Measurements from ENCODE around the gene SRCIN1.
"Not testable (repeated sequence)": the region's sequence is repeated elsewhere in the genome, so short reads cannot be mapped to it uniquely, and the experiment has no call there.

SRCIN1 gene

DNA sequence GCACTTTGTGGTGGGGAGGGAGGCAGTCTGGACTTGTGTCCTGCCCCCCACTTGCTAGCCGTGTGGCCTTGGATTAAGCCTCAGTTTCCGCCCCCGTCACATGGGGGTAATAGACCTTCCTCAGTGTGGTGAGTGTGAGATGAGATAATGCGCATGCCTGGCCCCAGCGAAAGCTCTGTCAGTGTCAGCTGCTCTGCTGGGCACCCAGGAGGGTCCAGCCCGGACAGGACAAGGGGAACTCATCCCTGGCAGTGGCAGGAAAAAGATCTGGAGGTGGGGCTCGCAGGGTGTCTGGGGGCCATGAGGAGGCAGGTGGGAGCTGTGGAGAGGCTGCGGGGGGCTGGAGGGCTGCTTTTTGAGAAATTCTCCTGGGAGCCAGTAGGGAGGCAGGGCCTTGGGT is 63.5 kb downstream of the SRCIN1 start:
- no peak for DNase-seq

DNA sequence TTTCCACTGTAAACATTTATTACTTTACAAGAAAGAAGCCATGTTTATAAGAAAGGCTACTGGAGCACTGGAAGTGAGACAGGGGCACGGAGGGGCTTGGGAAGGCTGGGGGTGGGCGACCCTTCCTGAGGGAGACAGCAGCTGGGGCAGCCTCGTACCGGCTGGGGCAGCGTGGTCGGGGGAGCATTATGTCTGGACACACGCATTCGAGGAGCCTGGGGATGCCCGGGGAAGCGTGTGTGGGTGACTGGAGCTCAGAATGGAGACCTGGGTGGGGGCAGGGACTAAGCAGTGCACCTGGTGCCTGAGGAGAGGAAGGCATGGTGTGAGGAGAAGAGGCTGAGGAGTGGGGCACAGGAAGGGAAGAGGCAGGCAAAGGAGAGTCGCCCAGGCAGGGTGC is 64.5 kb downstream of the SRCIN1 start:
- DNase-seq = no peak

DNA sequence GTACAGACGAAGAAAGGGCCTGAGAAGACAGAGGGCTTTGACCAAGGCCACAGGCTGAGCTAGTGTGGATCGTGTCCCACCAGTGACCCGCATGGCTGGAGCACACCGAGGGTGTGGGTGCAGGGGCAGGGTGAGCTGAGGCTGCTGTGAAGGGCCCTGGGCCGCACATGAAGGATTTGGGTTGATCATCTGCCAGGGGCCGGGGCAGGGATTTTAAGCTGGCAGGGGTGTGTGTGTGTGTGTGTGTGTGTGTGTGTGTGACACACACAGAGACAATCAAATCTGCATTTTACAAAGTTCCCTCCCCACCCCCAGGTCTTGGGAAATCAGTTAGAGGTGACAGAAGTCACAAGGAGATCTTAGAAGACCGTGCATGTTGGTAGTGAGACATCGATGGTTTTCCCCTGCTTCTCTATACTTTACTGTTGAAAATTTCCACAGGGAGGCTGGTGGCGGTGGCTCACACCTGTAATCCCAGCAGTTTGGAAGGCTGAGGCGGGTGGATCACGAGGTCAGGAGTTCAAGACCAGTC is 65.2 kb downstream of the SRCIN1 start:
- no peak for DNase-seq

DNA sequence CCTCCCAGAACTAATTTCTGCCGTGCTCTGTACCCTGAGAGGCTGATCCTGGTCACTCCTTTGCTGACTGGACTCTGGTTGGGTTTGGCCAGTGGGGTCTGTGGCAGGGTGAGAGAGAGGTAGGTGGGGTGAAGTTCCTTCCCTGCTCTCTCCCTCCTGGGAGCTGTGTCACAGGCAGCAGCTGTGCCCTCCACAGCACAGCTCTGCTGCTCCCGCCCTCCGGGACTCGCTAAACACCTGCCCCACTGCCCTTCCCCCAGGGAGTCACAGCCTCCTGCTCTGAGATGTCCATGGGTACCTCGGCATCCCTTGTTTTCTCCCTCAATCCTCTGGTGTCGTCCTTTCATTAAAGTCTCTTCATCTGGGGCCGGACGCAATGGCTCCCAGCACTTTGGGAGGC is 66.4 kb downstream of the SRCIN1 start:
- peak in 1 of 2 experiments; percentile 16 for DNase-seq

DNA sequence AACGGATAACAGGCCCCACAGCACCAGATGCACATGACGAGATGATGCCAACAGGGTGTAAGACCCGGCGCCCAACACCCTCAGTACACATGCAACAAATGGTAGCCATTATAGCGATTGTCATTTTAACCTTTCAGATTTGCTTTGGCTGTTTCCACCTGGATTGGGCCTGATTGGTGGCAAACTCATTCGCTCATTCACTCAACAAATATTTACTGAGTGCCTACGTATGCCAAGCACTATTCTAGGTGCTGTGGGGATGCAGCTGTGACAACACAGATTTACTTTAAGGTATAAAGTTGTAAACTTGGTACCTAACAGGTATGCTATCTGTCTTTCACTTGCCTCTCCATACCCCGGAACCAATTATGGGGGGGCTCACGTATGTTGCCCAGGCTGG is 66.8 kb downstream of the SRCIN1 start:
- no peak for DNase-seq

DNA sequence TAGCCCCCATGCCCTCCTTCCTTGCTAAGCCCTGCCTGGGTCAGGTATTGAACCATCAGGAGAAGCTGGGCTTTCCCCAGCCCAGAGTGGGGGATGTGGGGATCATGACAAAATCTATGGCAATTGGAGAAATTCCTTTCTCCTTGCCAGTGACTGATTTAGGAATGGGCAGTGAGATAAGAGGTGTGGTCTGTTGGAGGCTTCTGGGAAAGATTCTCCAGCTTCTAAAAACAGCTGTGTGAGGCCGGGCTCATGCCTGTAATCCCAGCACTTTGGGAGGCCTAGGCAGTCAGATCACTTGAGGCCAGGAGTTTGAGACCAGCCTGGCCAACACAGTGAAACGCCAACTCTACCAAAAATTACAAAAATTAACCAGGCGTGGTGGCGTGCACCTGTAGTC is 69.1 kb downstream of the SRCIN1 start:
- no peak for DNase-seq

DNA sequence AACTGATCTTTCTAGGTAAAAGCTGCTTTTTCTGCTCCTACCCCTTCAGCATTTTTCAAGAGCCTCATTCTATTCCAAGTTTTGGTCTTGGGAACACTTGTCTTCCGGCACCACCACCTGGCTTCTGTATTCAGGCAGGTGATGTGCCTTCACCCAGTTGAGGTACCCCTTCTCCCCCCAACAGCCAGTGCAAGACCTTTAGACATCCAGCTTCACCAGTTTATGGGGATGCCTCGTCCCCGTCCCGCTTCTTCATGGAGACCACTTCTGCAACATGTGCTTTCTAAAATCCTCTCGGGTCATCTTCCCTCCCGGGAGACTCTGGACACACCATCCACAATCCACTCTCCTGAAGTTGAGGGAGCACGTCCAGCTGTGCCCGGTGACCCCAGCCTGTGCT is 69.9 kb downstream of the SRCIN1 start:
- no peak for DNase-seq

DNA sequence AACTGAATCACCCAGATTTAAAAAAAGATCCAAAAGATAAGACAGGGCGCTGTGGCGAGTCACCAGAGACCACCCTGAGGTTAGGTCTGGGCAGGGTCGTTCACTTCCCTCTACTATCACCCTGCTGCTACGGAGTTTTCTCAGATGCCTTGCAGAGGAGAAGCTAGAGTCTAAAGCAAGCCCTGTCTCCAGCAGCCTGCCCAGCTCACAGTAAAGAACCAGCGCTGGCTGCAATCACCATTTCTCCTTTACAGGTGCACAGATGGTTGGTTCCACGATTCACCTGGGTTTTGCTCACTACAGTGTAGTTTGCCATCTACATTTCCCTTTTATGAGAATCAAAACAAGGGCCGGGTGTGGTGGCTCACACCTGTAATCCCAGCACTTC is 71.3 kb downstream of the SRCIN1 start:
- no peak for DNase-seq

DNA sequence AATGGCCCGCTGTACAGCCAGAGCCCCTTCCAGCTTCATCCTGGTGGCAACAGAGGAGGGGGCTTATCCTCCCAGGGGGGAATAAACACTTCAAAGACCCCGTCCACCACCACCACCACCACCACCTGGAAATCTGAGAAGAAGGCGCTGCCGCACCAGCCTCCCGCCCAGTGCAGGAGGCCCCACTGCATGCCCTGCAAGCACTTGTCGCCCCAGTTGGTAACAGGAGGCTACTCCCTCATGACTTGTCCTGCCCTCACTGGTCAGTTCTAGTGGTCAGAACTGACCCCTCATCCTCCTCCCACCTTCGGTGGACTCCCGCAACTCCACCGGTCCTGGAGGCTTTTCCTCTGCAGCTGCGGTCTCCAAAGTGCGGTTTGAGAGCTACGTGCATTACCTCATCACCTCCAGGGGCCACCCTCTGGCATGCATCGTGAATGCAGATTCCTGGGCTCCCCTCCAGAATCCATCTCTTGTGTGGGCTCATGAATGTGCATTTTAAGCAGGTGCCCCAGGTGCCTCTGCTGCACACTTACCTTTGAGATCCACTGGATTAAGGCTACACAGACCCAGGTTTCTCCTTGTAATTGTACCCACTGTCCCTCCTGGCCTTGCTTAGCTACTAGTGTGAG is 71.8 kb downstream of the SRCIN1 start:
- DNase-seq = no peak

DNA sequence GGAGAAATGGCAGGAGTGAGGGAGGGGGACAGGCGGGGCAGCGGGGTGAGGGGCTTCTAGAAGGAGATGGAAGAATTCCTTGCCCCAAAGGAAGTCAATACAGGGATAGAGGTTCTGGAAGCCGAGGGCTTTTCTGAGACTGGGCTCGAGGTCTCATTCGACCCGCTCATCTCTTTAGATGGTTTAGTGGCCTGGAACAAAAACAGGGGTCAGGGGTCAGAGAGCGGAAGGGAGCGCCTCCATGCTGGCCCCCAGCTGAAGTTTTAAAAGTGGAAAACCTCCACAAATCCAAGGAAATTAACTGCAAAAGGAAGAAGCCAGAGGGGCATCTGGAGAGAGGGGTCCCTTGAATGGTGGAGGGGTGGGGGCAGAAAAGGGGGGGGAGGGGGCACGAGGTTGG is 72.5 kb downstream of the SRCIN1 start:
- no peak for DNase-seq

DNA sequence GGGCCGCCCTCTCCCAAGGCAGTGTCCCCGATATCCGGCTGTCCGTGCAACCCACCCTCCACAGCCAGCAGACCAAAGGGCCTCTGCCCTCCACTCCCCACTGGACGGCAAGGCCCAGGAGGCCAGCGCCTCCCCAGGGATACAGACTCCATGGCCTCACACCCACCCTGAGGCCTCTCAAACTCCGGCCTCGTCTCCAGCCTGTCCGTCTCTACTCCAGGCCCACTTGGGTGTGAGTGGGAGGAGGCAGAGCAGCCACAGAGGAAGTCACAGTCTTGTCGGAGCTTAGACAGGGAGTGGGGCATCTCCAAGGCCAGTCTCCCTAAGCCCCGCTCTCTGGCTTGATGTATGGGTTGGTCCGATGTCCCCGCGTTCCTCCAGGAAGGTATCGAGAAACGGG is 73.3 kb downstream of the SRCIN1 start:
- no peak for DNase-seq

- DNase-seq = not testable (repeated sequence)
Measured at GRCh38 chr17:38531761-38532160, 74.0 kb downstream of the SRCIN1 start.

GRCh38 chr17:38530856-38531255 is 74.9 kb downstream of the SRCIN1 start:
- DNase-seq = not testable (repeated sequence)

DNA sequence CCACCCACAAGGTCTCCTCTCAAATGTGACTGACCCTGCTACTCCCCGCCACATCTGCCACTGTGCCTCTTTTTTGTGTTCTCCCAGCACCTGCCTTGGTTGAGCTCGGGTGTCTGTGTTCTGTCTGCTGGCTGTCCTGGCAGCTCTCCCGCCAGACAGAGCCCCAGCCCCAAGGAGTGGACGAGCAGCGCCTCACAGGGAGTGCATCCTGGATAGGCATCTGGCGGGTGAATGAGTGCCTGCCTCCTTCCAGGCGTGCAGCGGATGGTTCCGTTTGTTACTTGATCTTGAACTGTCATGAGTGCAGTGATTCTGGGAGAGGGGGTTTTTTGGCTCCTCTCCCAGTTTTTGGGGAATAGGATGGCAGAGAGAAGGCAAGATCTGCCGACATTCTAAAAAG is 77.6 kb downstream of the SRCIN1 start:
- not testable (repeated sequence) for DNase-seq

- DNase-seq = not testable (repeated sequence)
Measured at GRCh38 chr17:38526526-38526925, 79.2 kb downstream of the SRCIN1 start.

- no peak for DNase-seq
Measured at GRCh38 chr17:38512473-38513058, 93.2 kb downstream of the SRCIN1 start.

DNA sequence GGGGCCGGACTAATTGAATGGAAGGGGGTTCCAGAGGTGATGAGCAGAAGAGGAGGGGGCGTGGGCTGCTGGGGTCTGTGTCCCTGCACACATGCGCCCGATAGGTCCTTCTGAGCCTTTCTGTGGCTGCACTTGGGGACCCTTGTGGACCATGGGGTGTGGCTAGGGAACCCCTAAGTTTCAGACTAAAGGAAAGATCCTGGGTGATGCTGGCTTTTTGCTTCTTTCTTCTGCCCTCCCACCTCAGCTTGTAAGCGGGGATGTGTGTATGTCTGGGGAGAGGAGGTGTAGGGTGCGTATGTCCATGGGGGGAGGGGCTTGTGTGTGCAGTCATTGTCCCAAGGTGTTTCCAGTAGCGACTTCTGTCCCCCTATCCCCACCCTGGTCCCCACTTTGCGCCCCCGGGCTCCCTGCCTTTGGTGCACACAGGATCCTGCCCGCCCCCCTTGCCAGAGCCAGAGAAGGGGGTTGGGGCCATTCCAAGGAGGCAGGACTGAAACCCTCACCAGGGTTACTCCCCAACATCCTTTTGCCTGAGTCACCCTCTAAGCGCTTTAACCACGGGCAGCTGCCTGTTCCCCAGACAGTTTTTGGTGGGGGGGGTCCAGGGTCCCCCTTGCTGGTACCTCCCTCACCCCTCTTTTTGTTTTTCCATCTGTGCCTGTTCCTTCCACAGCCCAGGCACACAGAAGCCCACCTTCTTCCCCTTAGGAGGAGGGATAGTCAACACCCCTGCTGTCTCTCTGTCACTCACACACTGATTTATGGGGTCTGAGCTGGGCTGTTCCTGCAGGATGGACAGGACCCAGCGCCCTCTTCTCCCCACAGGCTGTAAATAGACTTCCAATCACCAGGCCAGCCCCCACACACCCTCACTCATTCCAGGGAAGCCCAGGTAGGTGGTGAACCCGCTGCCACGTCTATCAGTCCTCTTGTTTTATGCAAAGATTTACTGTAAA is 94.3 kb downstream of the SRCIN1 start:
- DNase-seq = no peak

DNA sequence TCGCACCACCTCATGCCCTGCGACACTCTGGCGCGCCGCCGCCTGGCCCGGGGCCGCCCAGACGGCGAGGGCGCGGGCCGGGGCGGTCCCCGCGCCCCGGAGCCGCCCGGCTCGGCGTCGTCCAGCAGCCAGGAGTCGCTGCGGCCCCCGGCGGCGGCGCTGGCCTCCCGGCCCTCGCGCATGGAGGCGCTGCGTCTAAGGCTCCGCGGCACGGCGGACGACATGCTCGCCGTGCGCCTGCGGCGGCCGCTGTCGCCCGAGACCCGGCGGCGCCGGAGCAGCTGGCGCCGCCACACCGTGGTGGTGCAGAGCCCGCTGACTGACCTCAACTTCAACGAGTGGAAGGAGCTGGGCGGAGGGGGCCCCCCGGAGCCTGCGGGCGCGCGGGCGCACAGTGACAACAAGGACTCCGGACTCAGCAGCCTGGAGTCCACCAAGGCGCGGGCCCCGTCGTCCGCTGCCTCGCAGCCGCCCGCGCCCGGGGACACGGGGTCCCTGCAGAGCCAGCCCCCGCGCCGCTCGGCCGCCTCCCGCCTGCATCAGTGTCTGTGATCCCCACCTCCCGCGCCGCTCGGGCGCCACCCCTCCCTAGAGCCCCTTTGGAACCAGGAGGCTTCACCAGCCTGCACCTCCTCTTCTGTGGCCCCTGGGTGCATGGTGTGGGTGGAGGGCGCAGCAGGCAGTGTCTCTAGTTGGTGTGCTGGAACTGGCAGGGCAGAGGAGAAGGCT is 95.2 kb downstream of the SRCIN1 start:
- no peak for DNase-seq

- DNase-seq = no peak
Measured at GRCh38 chr17:38509772-38510420, 95.9 kb downstream of the SRCIN1 start.

DNA sequence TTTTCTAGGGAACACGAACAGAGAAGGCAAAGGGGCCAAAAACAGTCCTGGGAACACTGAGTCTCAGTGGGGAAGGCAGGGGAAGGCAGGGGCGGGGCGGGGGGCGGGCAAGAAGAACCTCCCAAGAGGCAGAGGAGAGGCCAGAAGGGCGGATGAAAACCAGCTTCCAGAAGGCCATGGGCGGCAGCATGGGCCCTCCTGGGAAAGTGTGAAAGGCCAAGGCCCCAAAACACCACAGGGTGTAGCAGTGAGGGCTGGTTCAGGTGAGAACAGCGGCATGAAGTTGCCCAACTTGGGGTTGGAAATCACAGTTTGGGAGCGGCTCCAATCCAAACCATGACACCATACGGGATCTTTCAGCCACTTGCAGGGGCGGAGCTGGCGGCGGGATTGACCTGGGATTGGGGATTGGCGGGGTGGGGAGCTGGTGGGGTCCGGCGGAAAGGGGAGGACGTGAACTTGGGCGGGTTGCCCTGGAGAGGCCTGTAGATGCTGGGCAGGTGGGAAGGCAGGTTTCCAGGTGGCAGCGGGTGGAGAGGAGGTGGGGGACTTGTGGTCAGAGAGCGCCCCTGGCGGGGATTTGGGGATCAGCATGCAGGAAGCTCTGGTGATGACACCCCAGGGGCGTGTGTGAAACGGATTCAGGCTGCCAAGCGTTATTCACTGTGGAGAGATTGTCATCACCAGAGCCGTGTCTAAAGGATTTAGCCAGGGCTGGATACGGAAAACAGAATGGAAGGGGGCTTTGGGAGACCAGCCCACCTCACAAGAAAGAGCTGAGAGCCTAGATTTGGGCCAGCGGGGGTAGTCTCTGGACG is 96.6 kb downstream of the SRCIN1 start:
- DNase-seq = no peak

- no peak for DNase-seq
Measured at GRCh38 chr17:38508570-38508950, 97.2 kb downstream of the SRCIN1 start.
